Measurements from ENCODE around the gene EYA2. TPM values are rescaled to one million over a fixed set of nuclear protein-coding genes. Genes with fewer than 3 reads are reported as not detected.

EYA2 gene
- total RNA-seq, 3 donors from 2014 or later (not counting 1 experiment from before 2014, with no cell fraction given), result 0.30 TPM; not detected in 2

DNA sequence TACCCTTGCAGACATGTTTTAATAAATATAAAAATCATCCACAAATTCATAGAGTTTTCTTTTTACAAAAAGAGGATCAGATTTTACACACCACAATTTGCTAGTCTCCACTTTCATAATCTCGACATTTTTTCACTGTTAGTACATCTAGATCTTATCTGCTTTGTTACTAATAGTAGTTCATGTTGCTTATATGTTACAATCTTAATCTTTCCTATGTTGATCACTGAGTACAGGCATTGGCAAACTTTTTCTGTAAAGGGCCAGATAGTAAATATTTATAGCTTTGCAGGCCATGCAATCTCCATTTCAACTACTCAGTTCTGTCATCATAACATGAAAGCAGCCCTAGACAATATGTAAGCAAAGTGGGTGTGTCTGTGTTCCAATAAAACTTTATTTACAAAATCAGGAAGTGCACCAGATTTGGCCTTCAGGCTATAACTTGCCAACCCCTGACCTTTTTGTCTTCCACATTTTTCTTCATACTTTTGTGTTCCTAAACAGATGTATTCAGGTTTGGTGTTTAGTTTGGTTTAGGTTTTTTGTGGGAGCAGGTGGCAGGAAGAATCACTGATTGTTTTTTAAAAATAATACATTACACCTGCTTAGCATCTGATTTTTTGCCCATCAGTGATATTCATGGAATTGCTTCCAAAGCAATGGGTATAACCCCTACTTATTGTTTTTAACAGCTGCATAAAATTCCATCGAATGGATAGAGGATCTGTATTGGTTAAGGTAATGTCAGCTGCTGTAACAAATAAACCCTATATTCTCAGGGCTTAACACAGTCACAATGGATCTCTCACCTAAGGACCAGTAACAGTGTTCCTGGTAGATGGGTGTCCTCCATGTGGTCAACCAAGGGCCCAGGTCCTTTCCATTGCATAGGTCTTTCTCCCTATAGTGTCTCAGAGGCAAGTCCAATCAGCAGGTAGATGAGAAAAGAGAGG, 61.2 kb downstream of the EYA2 start:
- Mint-ChIP-seq H3K4me3 (no peak overlapping the region), H3K36me3 (no peaks in the 10 kb centered on the region), H3K9me3 (no peaks in the 10 kb centered on the region), H3K27ac (no peak overlapping the region), H3K4me1 (no peaks in the 10 kb centered on the region), H3K27me3 (ENCODE audit: low read depth in 2 of 2) (peaks cover 6 to 7% of the 10 kb centered on the region in 2 donors)
- intact Hi-C loops (cut with micrococcal nuclease), result no loop called here
- no peak overlapping the region for H3K27ac ChIP-seq (ENCODE audit: low read length)
- DNase-seq (no peak), ATAC-seq (no peak)
- H3K4me3 ChIP-seq (ENCODE audit: low read length), result no peak overlapping the region
- TF ChIP-seq, protein P1, sequence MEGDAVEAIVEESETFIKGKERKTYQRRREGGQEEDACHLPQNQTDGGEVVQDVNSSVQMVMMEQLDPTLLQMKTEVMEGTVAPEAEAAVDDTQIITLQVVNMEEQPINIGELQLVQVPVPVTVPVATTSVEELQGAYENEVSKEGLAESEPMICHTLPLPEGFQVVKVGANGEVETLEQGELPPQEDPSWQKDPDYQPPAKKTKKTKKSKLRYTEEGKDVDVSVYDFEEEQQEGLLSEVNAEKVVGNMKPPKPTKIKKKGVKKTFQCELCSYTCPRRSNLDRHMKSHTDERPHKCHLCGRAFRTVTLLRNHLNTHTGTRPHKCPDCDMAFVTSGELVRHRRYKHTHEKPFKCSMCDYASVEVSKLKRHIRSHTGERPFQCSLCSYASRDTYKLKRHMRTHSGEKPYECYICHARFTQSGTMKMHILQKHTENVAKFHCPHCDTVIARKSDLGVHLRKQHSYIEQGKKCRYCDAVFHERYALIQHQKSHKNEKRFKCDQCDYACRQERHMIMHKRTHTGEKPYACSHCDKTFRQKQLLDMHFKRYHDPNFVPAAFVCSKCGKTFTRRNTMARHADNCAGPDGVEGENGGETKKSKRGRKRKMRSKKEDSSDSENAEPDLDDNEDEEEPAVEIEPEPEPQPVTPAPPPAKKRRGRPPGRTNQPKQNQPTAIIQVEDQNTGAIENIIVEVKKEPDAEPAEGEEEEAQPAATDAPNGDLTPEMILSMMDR (IDR thresholded peaks at IDR 0.05), result no peak
- WGBS (ENCODE audit: insufficient coverage), result no CpG with 5 or more reads among the region's 2 CpGs
- no peaks in the 10 kb centered on the region for H3K4me1 ChIP-seq (ENCODE audit: control insufficient read depth, insufficient read depth, low read length)
- no peaks in the 10 kb centered on the region for H3K9me3 ChIP-seq (ENCODE audit: control insufficient read depth, insufficient read depth, low read length)
- no peaks in the 10 kb centered on the region for H3K27me3 ChIP-seq (ENCODE audit: control insufficient read depth, insufficient read depth, low read length)
- no peaks in the 10 kb centered on the region for H3K36me3 ChIP-seq (ENCODE audit: control insufficient read depth, insufficient read depth, low read length)

DNA sequence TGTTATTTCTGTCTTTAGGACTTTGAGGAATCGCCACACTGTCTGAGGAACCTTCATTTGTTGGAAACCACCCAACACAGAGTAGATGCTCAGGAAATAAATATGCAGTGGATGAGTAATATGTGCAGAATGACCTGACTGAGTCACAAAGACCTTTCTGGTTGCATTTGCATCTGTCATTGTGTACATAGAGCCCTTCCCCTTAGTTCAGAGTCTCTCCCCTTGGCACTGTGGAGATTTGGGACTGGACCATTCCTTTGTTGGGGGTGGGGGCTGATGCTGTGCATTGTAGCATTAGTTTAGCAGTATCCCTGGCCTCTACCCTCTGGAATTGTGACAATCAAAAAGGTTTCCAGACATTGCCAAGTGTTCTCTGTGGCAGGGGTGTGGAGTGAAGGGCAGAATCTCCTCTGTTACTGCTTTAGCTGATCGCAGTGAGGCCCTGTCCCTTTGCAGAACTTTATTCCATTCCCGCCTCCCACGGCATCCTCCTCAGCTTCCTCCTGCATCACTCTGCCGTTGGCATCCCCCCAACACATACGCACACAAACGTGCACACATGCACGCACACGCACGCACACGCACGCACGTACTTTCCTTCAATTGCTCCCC, 64.5 kb downstream of the EYA2 start:
- no peak overlapping the region for H3K4me3 ChIP-seq (ENCODE audit: low read length)
- H3K27me3 ChIP-seq (ENCODE audit: control insufficient read depth, insufficient read depth, low read length), result no peaks in the 10 kb centered on the region
- no peaks in the 10 kb centered on the region for H3K4me1 Mint-ChIP-seq
- intact Hi-C loops (cut with micrococcal nuclease), result no loop called here
- no peak overlapping the region for H3K27ac ChIP-seq (ENCODE audit: low read length)
- TF ChIP-seq, protein P1 (IDR thresholded peaks at IDR 0.05), result no peak
- no peaks in the 10 kb centered on the region for H3K36me3 Mint-ChIP-seq
- peaks cover 0 to 7% of the 10 kb centered on the region in 2 donors for H3K27me3 Mint-ChIP-seq (ENCODE audit: low read depth in 2 of 2)
- no peaks in the 10 kb centered on the region for H3K9me3 ChIP-seq (ENCODE audit: control insufficient read depth, insufficient read depth, low read length)
- H3K36me3 ChIP-seq (ENCODE audit: control insufficient read depth, insufficient read depth, low read length), result no peaks in the 10 kb centered on the region
- H3K27ac Mint-ChIP-seq, result no peak overlapping the region
- H3K4me3 Mint-ChIP-seq, result no peak overlapping the region
- no peaks in the 10 kb centered on the region for H3K4me1 ChIP-seq (ENCODE audit: control insufficient read depth, insufficient read depth, low read length)
- ATAC-seq (no peak), DNase-seq (no peak)
- no peaks in the 10 kb centered on the region for H3K9me3 Mint-ChIP-seq
- WGBS (ENCODE audit: insufficient coverage), result 82% methylated on average over 13 of the region's 13 CpGs

DNA sequence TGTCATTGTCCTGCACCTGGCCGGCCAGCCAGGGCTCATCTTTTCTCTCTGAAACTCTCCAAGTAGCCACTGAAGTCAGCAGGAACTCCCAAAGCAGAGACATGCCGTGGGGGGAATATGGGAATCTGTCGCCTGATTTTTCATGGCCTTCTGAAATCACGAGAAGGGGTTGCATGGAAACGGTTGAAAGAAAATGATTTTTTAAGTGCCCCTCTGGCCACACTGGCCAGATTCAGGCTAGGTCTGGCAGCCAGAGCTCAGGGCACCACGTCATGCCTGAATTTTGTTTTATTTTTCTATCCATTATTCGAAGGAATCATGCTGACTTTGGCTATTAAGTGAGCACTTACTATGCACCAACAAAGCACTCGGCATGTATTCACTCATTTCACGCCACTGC, 65.2 kb downstream of the EYA2 start:
- TF ChIP-seq, protein P1 (IDR thresholded peaks at IDR 0.05), result no peak

More for the DNA sequence above, 65.2 kb downstream of the EYA2 start:
- no peaks in the 10 kb centered on the region for H3K9me3 Mint-ChIP-seq
- no peak overlapping the region for H3K27ac ChIP-seq (ENCODE audit: low read length)
- H3K4me3 ChIP-seq (ENCODE audit: low read length), result no peak overlapping the region
- H3K36me3 ChIP-seq (ENCODE audit: control insufficient read depth, insufficient read depth, low read length), result no peaks in the 10 kb centered on the region
- no peaks in the 10 kb centered on the region for H3K4me1 Mint-ChIP-seq
- intact Hi-C loops (cut with micrococcal nuclease), result no loop called here
- no peaks in the 10 kb centered on the region for H3K9me3 ChIP-seq (ENCODE audit: control insufficient read depth, insufficient read depth, low read length)
- H3K4me3 Mint-ChIP-seq, result no peak overlapping the region
- no peaks in the 10 kb centered on the region for H3K36me3 Mint-ChIP-seq
- no peak for ATAC-seq
- H3K27me3 ChIP-seq (ENCODE audit: control insufficient read depth, insufficient read depth, low read length), result no peaks in the 10 kb centered on the region
- H3K27me3 Mint-ChIP-seq (ENCODE audit: low read depth in 2 of 2), result peaks cover 0 to 7% of the 10 kb centered on the region in 2 donors
- 83% methylated on average over 9 of the region's 9 CpGs for WGBS (ENCODE audit: insufficient coverage)
- no peak overlapping the region for H3K27ac Mint-ChIP-seq
- no peaks in the 10 kb centered on the region for H3K4me1 ChIP-seq (ENCODE audit: control insufficient read depth, insufficient read depth, low read length)
- DNase-seq, result no peak

All from natural killer cell (primary cell).